Psoas muscle (tissue), 8 donors: ENCODE results near the gene RBM47. TPM values are rescaled to one million over a fixed set of nuclear protein-coding genes. Genes with fewer than 3 reads are reported as not detected.

ENCODE experiments used
- ATAC-seq, 4 donors: fragments of 200-7000 bp; cut with Tn5 transposase; one replicate each; pipeline ENCODE4 v1.9.1; 2020; ENCODE audit warnings: moderate library complexity in 3 of 4, mild to moderate bottlenecking in 2 of 4
- DNase-seq, 2 donors: peaks; one replicate each; pipeline ENCODE4 v3.0.0-alpha.2; 2020
- H3K27ac ChIP-seq: fragments of 200-600 bp; one replicate; pipeline ENCODE4 v1.8.0; 2022
- H3K27me3 ChIP-seq, 3 donors: fragments of 200-600 bp in 1 of 3; one replicate each; pipeline versions ENCODE4 v1.6.1 to v1.8.0; 2013 to 2022; ENCODE audit warnings: low read length in 2 of 3, mild to moderate bottlenecking in 2 of 3, moderate library complexity in 1 of 3; ENCODE audit not compliant: insufficient read depth in 3 of 3
- H3K36me3 ChIP-seq, 2 donors: fragments of 200-600 bp in 1 of 2; one replicate each; pipeline versions ENCODE4 v1.6.1 to v1.8.0; 2013 to 2022; ENCODE audit warnings: low read depth in 1 of 2, mild to moderate bottlenecking in 1 of 2, moderate library complexity in 1 of 2; ENCODE audit not compliant: insufficient read depth in 1 of 2
- H3K4me1 ChIP-seq: fragments of 200-600 bp; one replicate; pipeline ENCODE4 v1.8.0; 2022
- H3K4me3 ChIP-seq: fragments of 200-600 bp; one replicate; pipeline ENCODE4 v1.8.0; 2022; ENCODE audit warnings: mild to moderate bottlenecking
- H3K9me3 ChIP-seq: fragments of 200-600 bp; one replicate; pipeline ENCODE4 v1.8.0; 2022
- CTCF ChIP-seq: fragments of 200-600 bp; IDR thresholded peaks from one replicate; pipeline ENCODE4 v1.8.0; 2022; ENCODE audit warnings: antibody characterized with exemption
- WGBS, 3 donors: extraction: QIAGEN DNeasy Blood & Tissue Kit; methylation state at CpG; one replicate each; pipeline versions ENCODE4 v1.1.6 to v1.1.7; 2013; 5-methylcytosine and 5-hydroxymethylcytosine counted together
- intact Hi-C, 2 donors: fragments of 100-400 bp; cut with DNase I; formaldehyde crosslinking; loops; one replicate each; pipeline versions ENCODE4 v1.11.0 to v1.14.2; 2022
- polyA plus RNA-seq, 3 donors: library from polyadenylated mRNA; stranded (reverse); fragments of 200-250 nt; gene quantifications; one replicate each; pipeline ENCODE4 v1.2.3, GENCODE V29; 2013
- total RNA-seq, 4 donors: library from RNA; stranded (reverse); fragmentation: NEBNext Ultra II Directional in 2 of 4; extraction: Animal tissue kit (Norgen Biotek cat#: 25700) in 2 of 4; gene quantifications; one replicate each; pipeline versions ENCODE4 v1.2.1 to v1.2.4, GENCODE V29; 2021 to 2023
- donor health status: healthy with polysubstance abuse.
- donor health status: DM: no; HTN: no; CAD: no; lungs with moderate emphysema.
- donor health status: Bipolar disorder and iron deficiency.
- donor health status: healthy.
- donor health status: DM: yes; HTN: yes; CAD: no.
- donor health status: DM: no; HTN: no; CAD: no.
- donor health status: DM: no; HTN: no; CAD: no.
- donor health status: DM: yes; HTN: yes; CAD: no.

The RBM47 gene
- total and polyA plus RNA-seq, 7 donors: 0.17 to 2.3 (median 1.2) TPM

DNA sequence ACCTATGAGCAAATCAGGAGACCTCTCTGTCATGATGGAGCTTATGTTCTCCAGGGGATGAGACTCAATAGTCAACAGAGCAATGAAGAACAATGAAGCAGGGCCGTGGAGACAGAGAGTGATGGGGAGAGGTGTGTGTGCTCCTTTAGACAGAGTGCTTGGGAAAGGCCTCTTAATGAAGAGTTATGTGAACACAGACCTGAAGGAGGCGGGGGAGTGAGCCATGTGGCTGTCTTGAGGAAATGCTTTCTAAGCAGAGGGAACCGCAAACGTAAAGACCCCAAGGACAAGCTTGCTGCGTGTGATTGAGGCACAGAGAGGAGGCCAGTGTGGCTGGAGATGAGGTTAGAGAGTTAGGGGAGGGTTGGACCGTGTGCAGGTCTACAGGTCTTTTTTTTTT is 241.4 kb downstream of the RBM47 start:
- H3K36me3 ChIP-seq: no peaks in the 10 kb centered on the region
- 65 to 72% (median 68%) methylated on average over 6 of the region's 6 CpGs for WGBS, 3 donors
- H3K4me1 ChIP-seq: no peaks in the 10 kb centered on the region
- TF ChIP-seq CTCF: no peak
- no peak overlapping the region for H3K4me3 ChIP-seq
- ATAC-seq (no peak), DNase-seq (no peak)
- H3K27me3 ChIP-seq: no peaks in the 10 kb centered on the region
- no peak overlapping the region for H3K27ac ChIP-seq
- H3K9me3 ChIP-seq: no peaks in the 10 kb centered on the region
- intact Hi-C loops: no loop called here

DNA sequence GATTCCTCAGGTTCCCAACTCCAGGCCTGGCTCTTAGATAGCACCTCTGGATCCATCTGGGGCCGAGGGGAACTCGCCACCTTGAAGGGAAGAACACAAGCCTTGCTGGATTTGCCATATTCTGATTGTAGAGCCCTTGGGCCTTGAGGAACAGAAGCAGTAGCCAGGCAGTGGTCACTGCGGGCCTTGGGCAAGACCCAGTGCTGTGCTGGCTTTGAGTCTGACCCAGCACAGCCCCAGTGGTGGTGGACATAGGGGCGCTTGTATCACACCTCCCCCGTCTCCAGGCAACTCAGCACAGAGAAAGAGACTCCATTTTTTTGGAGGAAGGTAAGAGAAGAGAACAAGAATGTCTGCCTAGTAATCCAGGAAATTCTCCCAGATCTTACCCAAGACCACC is 249.0 kb downstream of the RBM47 start:
- no peak for TF ChIP-seq CTCF
- ATAC-seq: no peak
- Histone ChIP-seq H3K36me3 (no peaks in the 10 kb centered on the region), H3K4me3 (no peak overlapping the region), H3K4me1 (no peaks in the 10 kb centered on the region), H3K27ac (no peak overlapping the region), H3K27me3 (no peaks in the 10 kb centered on the region), H3K9me3 (no peaks in the 10 kb centered on the region)
- WGBS, 3 donors: 71 to 83% (median 74%) methylated on average over 5 of the region's 5 CpGs
- DNase-seq: no peak
- intact Hi-C loops: no loop called here

DNA sequence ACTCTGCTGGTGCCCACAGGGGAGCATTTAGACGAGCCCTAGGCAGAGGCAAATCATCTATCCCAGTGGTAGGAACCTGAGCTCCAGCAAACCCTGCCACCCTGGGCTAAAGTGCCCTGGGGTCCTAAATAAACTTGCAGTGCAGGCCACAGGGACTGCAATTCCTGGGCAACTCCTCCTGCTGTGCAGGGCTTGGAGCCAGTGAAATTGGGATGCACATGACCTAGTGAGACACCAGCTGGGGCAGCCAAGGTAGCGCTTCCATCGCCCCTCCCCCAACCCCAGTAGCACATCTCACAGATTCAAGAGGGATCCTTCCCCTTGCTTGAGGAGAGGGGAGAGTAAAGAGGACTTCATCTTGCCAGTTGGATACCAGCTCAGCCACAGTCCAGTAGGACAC is 250.4 kb downstream of the RBM47 start:
- no peak overlapping the region for H3K4me3 ChIP-seq
- H3K9me3 ChIP-seq: no peaks in the 10 kb centered on the region
- H3K36me3 ChIP-seq: no peaks in the 10 kb centered on the region
- no peak for DNase-seq
- intact Hi-C loops: no loop called here
- no peaks in the 10 kb centered on the region for H3K27me3 ChIP-seq
- no peaks in the 10 kb centered on the region for H3K4me1 ChIP-seq
- no peak for ATAC-seq
- no peak for TF ChIP-seq CTCF
- H3K27ac ChIP-seq: no peak overlapping the region
- WGBS, 3 donors: 56 to 75% (median 68%) methylated on average over 3 of the region's 3 CpGs

DNA sequence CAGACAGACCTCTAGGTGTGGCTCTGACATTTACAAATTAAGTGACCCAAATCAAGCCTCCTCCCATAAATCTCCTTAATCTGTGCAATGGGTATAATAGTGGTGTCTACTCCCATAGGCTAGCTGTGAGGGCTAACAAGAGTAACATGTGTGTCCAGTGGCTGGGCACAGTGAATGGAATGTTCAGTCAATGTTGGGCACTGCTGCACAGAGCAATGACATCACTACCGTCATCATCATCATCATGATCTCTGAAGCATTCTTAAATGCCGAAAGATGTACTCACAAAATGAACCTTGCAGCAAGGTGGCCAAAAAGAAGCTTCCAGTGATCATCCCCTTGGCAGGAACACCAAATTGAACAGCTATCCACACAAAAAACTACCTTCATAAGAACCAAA is 251.0 kb downstream of the RBM47 start:
- H3K36me3 ChIP-seq: no peaks in the 10 kb centered on the region
- intact Hi-C loops: no loop called here
- no peak overlapping the region for H3K4me3 ChIP-seq
- ATAC-seq (no peak), DNase-seq (no peak)
- no peaks in the 10 kb centered on the region for H3K4me1 ChIP-seq
- H3K9me3 ChIP-seq: no peaks in the 10 kb centered on the region
- WGBS, 3 donors: 43 to 71% (median 69%) methylated on average over 2 of the region's 2 CpGs
- no peak for TF ChIP-seq CTCF
- H3K27me3 ChIP-seq: no peaks in the 10 kb centered on the region
- H3K27ac ChIP-seq: no peak overlapping the region

DNA sequence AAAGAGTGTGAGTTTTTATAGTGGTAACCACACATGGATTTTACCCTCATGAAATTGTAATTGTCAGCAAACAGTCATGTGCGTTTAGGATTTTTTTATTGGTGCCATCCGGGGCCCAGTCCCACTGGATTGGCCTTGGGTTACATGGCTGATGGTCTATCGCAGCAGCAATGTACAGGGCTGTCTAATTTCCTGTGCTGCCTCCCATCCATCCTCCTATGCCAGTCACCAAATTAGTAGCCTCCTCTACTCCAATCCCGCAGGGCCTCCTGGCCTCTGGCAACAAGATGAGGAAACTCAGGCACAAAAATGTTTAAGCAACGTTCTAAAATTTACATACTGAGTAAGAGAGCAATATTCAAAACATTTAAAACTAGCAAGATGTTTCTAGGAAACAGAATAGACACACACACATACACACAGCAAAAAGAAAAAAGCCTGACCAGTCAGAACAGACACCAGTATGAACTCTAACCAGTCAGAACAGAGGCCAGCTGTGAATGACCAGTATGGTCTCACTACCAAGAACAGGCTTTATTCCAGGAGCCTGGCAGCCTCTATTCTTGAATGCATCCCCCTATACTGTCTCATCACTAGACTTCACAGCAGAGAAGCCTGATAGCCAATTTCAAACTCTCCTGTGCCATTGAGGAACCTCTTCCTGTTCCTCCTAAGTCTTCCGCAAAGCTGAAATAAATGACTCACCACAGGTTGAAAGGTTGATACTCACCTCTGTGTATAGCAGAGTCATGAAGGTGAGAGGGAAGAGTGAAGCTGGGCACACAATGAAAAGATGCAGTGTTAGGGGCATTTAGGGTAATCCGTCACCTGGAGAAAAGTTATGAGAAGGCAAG is 251.9 kb downstream of the RBM47 start:
- no peaks in the 10 kb centered on the region for H3K9me3 ChIP-seq
- H3K27ac ChIP-seq: no peak overlapping the region
- no peaks in the 10 kb centered on the region for H3K36me3 ChIP-seq
- no peak for TF ChIP-seq CTCF
- ATAC-seq: no peak
- H3K4me1 ChIP-seq: no peaks in the 10 kb centered on the region
- H3K27me3 ChIP-seq: no peaks in the 10 kb centered on the region
- 75 to 82% (median 80%) methylated on average over 7 of the region's 7 CpGs for WGBS, 3 donors
- intact Hi-C loops: no loop called here
- DNase-seq: no peak
- no peak overlapping the region for H3K4me3 ChIP-seq
